ENCODE data around the gene C3orf62.

- TF ChIP-seq CTCF (IDR thresholded peaks at IDR 0.05) (no peak), POLR2A (IDR thresholded peaks at IDR 0.05) (no peak)
These were observed at the start of gene C3orf62 for GRCh38 chr3:49276475-49277382.

Measured in breast epithelium (tissue), 3 donors.